ENCODE results near the gene SOX18. TPM values are rescaled to one million over a fixed set of nuclear protein-coding genes. Genes with fewer than 3 reads are reported as not detected.

The SOX18 gene
- total RNA-seq, 1 donor from 2014 or later: not detected

- peak within 1 kb of the TSS; percentile 86 for H3K4me3 Mint-ChIP-seq
- H3K79me2 ChIP-seq (ENCODE audit: low read depth): no peaks in the 10 kb centered on the region
- TF ChIP-seq EZH2phosphoT487 (IDR thresholded peaks at IDR 0.05): no peak
- TF ChIP-seq EZH2 (IDR thresholded peaks at IDR 0.05): no peak
- no peak for TF ChIP-seq CTCF (IDR thresholded peaks at IDR 0.05)
- peaks cover 27% of the 10 kb centered on the region for H3K4me1 ChIP-seq
- peak within 1 kb of the TSS; percentile 82 for H2AFZ ChIP-seq (replicated peaks)
- H3F3A ChIP-seq (ENCODE audit: low read depth): peaks cover 55% of the 10 kb centered on the region
- no peaks in the 10 kb centered on the region for H3K36me3 ChIP-seq
- H3K27me3 ChIP-seq: peaks cover 61% of the 10 kb centered on the region
- peak within 1 kb of the TSS; percentile 99 for H3K4me2 ChIP-seq
- peak within 1 kb of the TSS; percentile 28 for H3K9ac ChIP-seq
- DNase-seq (ENCODE audit: low spot score): peak; percentile 54
- H3K4me1 Mint-ChIP-seq: peaks cover 39% of the 10 kb centered on the region
- H3K27ac Mint-ChIP-seq: no peak within 1 kb of the TSS
- H3K4me3 ChIP-seq: peak within 1 kb of the TSS; percentile 77
- H3K9me3 ChIP-seq (ENCODE audit: low read depth): no peaks in the 10 kb centered on the region
- no peaks in the 10 kb centered on the region for H3K9me3 Mint-ChIP-seq
- no peaks in the 10 kb centered on the region for H3K36me3 Mint-ChIP-seq
- peaks cover 8% of the 10 kb centered on the region for H3K27me3 Mint-ChIP-seq (ENCODE audit: insufficient read depth, low read depth)
- H4K20me1 ChIP-seq (ENCODE audit: low read depth): peaks cover 19% of the 10 kb centered on the region
- no peak within 1 kb of the TSS for H3K27ac ChIP-seq
Observed at GRCh38 chr20:64080013-64080812, 30.8 kb upstream of the SOX18 start, which contains the start of gene OPRL1. TSS of gene OPRL1 (plus strand) at chr20:64080082. CDS start at chr20:64092721, 12,639 bp downstream.

GRCh38 chr20:64079273-64080012 lies 30.0 kb upstream of the SOX18 start, which contains the start of gene RGS19:
TSS of gene RGS19 (minus strand) at chr20:64079518. CDS start at chr20:64076886, 2,632 bp downstream.
- Mint-ChIP-seq H3K9me3 (no peaks in the 10 kb centered on the region), H3K4me1 (peaks cover 36% of the 10 kb centered on the region)
- peaks cover 22% of the 10 kb centered on the region for H3K4me1 ChIP-seq

GRCh38 chr20:64078934-64079272 lies 29.5 kb upstream of the SOX18 start:
- Histone ChIP-seq H4K20me1 (ENCODE audit: low read depth) (peaks cover 19% of the 10 kb centered on the region), H3K4me3 (peak overlapping the region; percentile 77), H3K36me3 (no peaks in the 10 kb centered on the region), H3K4me1 (peaks cover 17% of the 10 kb centered on the region), H3K27me3 (peaks cover 48% of the 10 kb centered on the region), H3K4me2 (peak overlapping the region; percentile 99), H3K27ac (no peak overlapping the region), H3F3A (ENCODE audit: low read depth) (peaks cover 48% of the 10 kb centered on the region), H3K9me3 (ENCODE audit: low read depth) (no peaks in the 10 kb centered on the region), H3K79me2 (ENCODE audit: low read depth) (no peaks in the 10 kb centered on the region), H2AFZ (replicated peaks) (no peak overlapping the region), H3K9ac (no peak overlapping the region)
- Mint-ChIP-seq H3K27me3 (ENCODE audit: insufficient read depth, low read depth) (peaks cover 2% of the 10 kb centered on the region), H3K27ac (no peak overlapping the region), H3K9me3 (no peaks in the 10 kb centered on the region), H3K4me3 (peak overlapping the region; percentile 81), H3K4me1 (peaks cover 32% of the 10 kb centered on the region), H3K36me3 (no peaks in the 10 kb centered on the region)
- TF ChIP-seq EZH2phosphoT487 (IDR thresholded peaks at IDR 0.05): no peak
- no peak for TF ChIP-seq CTCF (IDR thresholded peaks at IDR 0.05)
- TF ChIP-seq EZH2 (IDR thresholded peaks at IDR 0.05): no peak
- no peak for DNase-seq (ENCODE audit: low spot score)

More at GRCh38 chr20:64079273-64080012, 30.0 kb upstream of the SOX18 start, which contains the start of gene RGS19:
- Histone ChIP-seq H3K27ac (no peak within 1 kb of the TSS), H3F3A (ENCODE audit: low read depth) (peaks cover 53% of the 10 kb centered on the region), H3K79me2 (ENCODE audit: low read depth) (no peaks in the 10 kb centered on the region), H3K9me3 (ENCODE audit: low read depth) (no peaks in the 10 kb centered on the region), H3K9ac (peak within 1 kb of the TSS; percentile 28), H2AFZ (replicated peaks) (peak within 1 kb of the TSS; percentile 82), H3K4me3 (peak within 1 kb of the TSS; percentile 77), H4K20me1 (ENCODE audit: low read depth) (peaks cover 19% of the 10 kb centered on the region), H3K27me3 (peaks cover 53% of the 10 kb centered on the region), H3K36me3 (no peaks in the 10 kb centered on the region), H3K4me2 (peak within 1 kb of the TSS; percentile 99)
- no peak within 1 kb of the TSS for H3K27ac Mint-ChIP-seq
- H3K4me3 Mint-ChIP-seq: peak within 1 kb of the TSS; percentile 86
- H3K27me3 Mint-ChIP-seq (ENCODE audit: insufficient read depth, low read depth): peaks cover 5% of the 10 kb centered on the region
- peak; percentile 92 for DNase-seq (ENCODE audit: low spot score)
- no peaks in the 10 kb centered on the region for H3K36me3 Mint-ChIP-seq
- TF ChIP-seq CTCF (IDR thresholded peaks at IDR 0.05) (no peak), EZH2 (IDR thresholded peaks at IDR 0.05) (peak; percentile 39)
